WTC11 (cell line): ENCODE measurements around the gene OGT. TPM values are rescaled to one million over a fixed set of nuclear protein-coding genes. Genes with fewer than 3 reads are reported as not detected.

Source experiments
- ATAC-seq: fragments of 200-7000 bp; cut with Tn5 transposase; 2 replicates; pipeline ENCODE4 v1.10.0; 2021; ENCODE audit warnings: mild to moderate bottlenecking, moderate library complexity
- CTCF ChIA-PET: fragments of 300-600 bp; sonication (Branson Sonifier 250); formaldehyde crosslinking; loops from one replicate; lab custom pipeline; 2021; ENCODE audit warnings: antibody characterized with exemption; lab: Charles Lee
- POLR2A ChIA-PET: fragments of 350-600 bp; sonication (Branson Sonifier 250); formaldehyde crosslinking; loops from one replicate; lab custom pipeline; 2021; ENCODE audit warnings: antibody characterized with exemption; lab: Charles Lee
- DNase-seq: peaks from one replicate; pipeline ENCODE4 v3.0.0; 2021; ENCODE audit warnings: low spot score
- H3K27ac Mint-ChIP-seq: 2 replicates; pipeline ENCODE4 v1.8.0; 2021; ENCODE audit warnings: mixed read lengths
- H3K27me3 Mint-ChIP-seq: 2 replicates; pipeline ENCODE4 v1.8.0; 2021; ENCODE audit warnings: low read depth, mild to moderate bottlenecking, moderate library complexity, mixed read lengths
- H3K36me3 Mint-ChIP-seq: 2 replicates; pipeline ENCODE4 v1.8.0; 2021; ENCODE audit warnings: mixed read lengths
- H3K4me1 Mint-ChIP-seq: 2 replicates; pipeline ENCODE4 v1.8.0; 2022; ENCODE audit warnings: mixed read lengths
- H3K4me3 Mint-ChIP-seq: 2 replicates; pipeline ENCODE4 v1.8.0; 2021; ENCODE audit warnings: mild to moderate bottlenecking, moderate library complexity, mixed read lengths
- H3K9me3 Mint-ChIP-seq: 2 replicates; pipeline ENCODE4 v1.8.0; 2021; ENCODE audit warnings: mixed read lengths
- AR ChIP-seq: fragments of 250-450 bp; sonication (Bioruptor Pico); IDR thresholded peaks from 2 replicates; pipeline ENCODE4 v1.9.0; 2021; ENCODE audit warnings: mild to moderate bottlenecking
- ATF6 ChIP-seq: sonication (generic); formaldehyde crosslinking; IDR thresholded peaks from 2 replicates; pipeline ENCODE4 v1.8.1; 2023; ENCODE audit warnings: mild to moderate bottlenecking, missing genetic modification reagents
- CREM ChIP-seq: sonication (generic); formaldehyde crosslinking; IDR thresholded peaks from 2 replicates; pipeline ENCODE4 v1.8.1; 2022; ENCODE audit warnings: mild to moderate bottlenecking, missing genetic modification reagents, moderate library complexity
- CTCF ChIP-seq: fragments of 200-600 bp; IDR thresholded peaks from 2 replicates; pipeline ENCODE4 v1.8.0; 2022; ENCODE audit warnings: antibody characterized with exemption
- FOXK1 ChIP-seq: sonication (generic); formaldehyde crosslinking; IDR thresholded peaks from 2 replicates; pipeline ENCODE4 v1.8.0; 2022; ENCODE audit warnings: mild to moderate bottlenecking, moderate library complexity, missing genetic modification reagents
- FOXP4 ChIP-seq: sonication (generic); formaldehyde crosslinking; IDR thresholded peaks from 2 replicates; pipeline ENCODE4 v1.8.0; 2022; ENCODE audit warnings: mild to moderate bottlenecking, missing genetic modification reagents
- MYBL2 ChIP-seq: sonication (generic); formaldehyde crosslinking; IDR thresholded peaks from 2 replicates; pipeline ENCODE4 v1.8.1; 2023; ENCODE audit warnings: mild to moderate bottlenecking, moderate library complexity, missing genetic modification reagents
- NFATC4 ChIP-seq: fragments of 250-450 bp; sonication (Bioruptor Pico); IDR thresholded peaks from 2 replicates; pipeline ENCODE4 v1.9.0; 2021; ENCODE audit warnings: mild to moderate bottlenecking
- NR2C2 ChIP-seq: sonication (generic); formaldehyde crosslinking; IDR thresholded peaks from 2 replicates; pipeline ENCODE4 v1.8.0; 2022; ENCODE audit warnings: mild to moderate bottlenecking, missing genetic modification reagents
- RELA ChIP-seq: sonication (generic); formaldehyde crosslinking; IDR thresholded peaks from 2 replicates; pipeline ENCODE4 v1.8.1; 2022; ENCODE audit warnings: missing genetic modification reagents, mild to moderate bottlenecking, borderline replicate concordance
- TCF7 ChIP-seq: sonication (generic); formaldehyde crosslinking; IDR thresholded peaks from 2 replicates; pipeline ENCODE4 v1.8.0; 2022; ENCODE audit warnings: mild to moderate bottlenecking, low read depth, missing genetic modification reagents, moderate library complexity
- USF1 ChIP-seq: sonication (generic); formaldehyde crosslinking; IDR thresholded peaks from 2 replicates; pipeline ENCODE4 v1.8.0; 2022; ENCODE audit warnings: mild to moderate bottlenecking, missing genetic modification reagents
- ZNF138 ChIP-seq: sonication (generic); formaldehyde crosslinking; conservative IDR thresholded peaks from 2 replicates; pipeline ENCODE4 v1.8.1; 2022; ENCODE audit warnings: mild to moderate bottlenecking, moderate library complexity, missing genetic modification reagents
- ZNF396 ChIP-seq: fragments of 250-450 bp; sonication (Bioruptor Pico); IDR thresholded peaks from 2 replicates; pipeline ENCODE4 v1.8.0; 2021; ENCODE audit warnings: mild to moderate bottlenecking, moderate library complexity, borderline replicate concordance
- ZNF423 ChIP-seq: fragments of 250-450 bp; sonication (Bioruptor Pico); IDR thresholded peaks from 2 replicates; pipeline ENCODE4 v2.1.2; 2022; ENCODE audit warnings: mild to moderate bottlenecking, moderate library complexity
- ZNF532 ChIP-seq: fragments of 250-450 bp; sonication (Bioruptor Pico); IDR thresholded peaks from 2 replicates; pipeline ENCODE4 v1.9.0; 2021; ENCODE audit warnings: mild to moderate bottlenecking, borderline replicate concordance
- total RNA-seq: library from RNA; stranded (reverse); gene quantifications from 3 replicates; pipeline ENCODE4 v1.2.3, GENCODE V29; 2021

The OGT gene
- total RNA-seq, 1 experiment from 2014 or later = 126 TPM

- Mint-ChIP-seq H3K9me3 (no peaks in the 10 kb centered on the region), H3K27ac (0 out of 2 replicates have a peak overlapping the region, but pooled peaks have one; percentile 20), H3K4me3 (no peak overlapping the region), H3K4me1 (peaks cover 4% of the 10 kb centered on the region; the same call in 1 of the 2 replicates), H3K27me3 (no peaks in the 10 kb centered on the region), H3K36me3 (peaks cover 12% of the 10 kb centered on the region; the same call in 1 of the 2 replicates)
- no peak for ATAC-seq
- CTCF ChIA-PET = no interaction called here
- DNase-seq = no peak
- no peak for TF ChIP-seq AR (CRISPR knock-in tag)
- no peak for TF ChIP-seq USF1 (CRISPR knock-in tag)
- TF ChIP-seq NR2C2 (CRISPR knock-in tag) = no peak
- TF ChIP-seq FOXK1 (CRISPR knock-in tag) = no peak
- no peak for TF ChIP-seq ZNF396 (CRISPR knock-in tag)
- no peak for TF ChIP-seq MYBL2 (CRISPR knock-in tag)
- TF ChIP-seq CREM (CRISPR knock-in tag) = no peak
- TF ChIP-seq CTCF = no peak
- no peak for TF ChIP-seq ATF6 (CRISPR knock-in tag)
- TF ChIP-seq ZNF138 (CRISPR knock-in tag) = no peak
- TF ChIP-seq RELA (CRISPR knock-in tag) = no peak
- TF ChIP-seq TCF7 (CRISPR knock-in tag) = no peak
- TF ChIP-seq NFATC4 (CRISPR knock-in tag) = no peak
- TF ChIP-seq ZNF423 (CRISPR knock-in tag) = no peak
- no peak for TF ChIP-seq FOXP4 (CRISPR knock-in tag)
- no peak for TF ChIP-seq ZNF532 (CRISPR knock-in tag)
- POLR2A ChIA-PET = no interaction called here
Observed at GRCh38 chrX:71581210-71581609, 48.3 kb downstream of the OGT start.
